Sciatic nerve (tissue), 2 donors: ENCODE measurements around the gene FBXL17. TPM values are rescaled to one million over a fixed set of nuclear protein-coding genes. Genes with fewer than 3 reads are reported as not detected.

ENCODE experiments used
- ATAC-seq: fragments of 200-7000 bp; cut with Tn5 transposase; one replicate; pipeline ENCODE4 v1.9.1; 2020; ENCODE audit warnings: mild to moderate bottlenecking, moderate library complexity
- DNase-seq: peaks from one replicate; pipeline ENCODE4 v3.0.0-alpha.2; 2020; ENCODE audit warnings: low spot score
- intact Hi-C: fragments of 100-400 bp; cut with DNase I; formaldehyde crosslinking; loops from one replicate; pipeline ENCODE4 v1.14.2; 2022
- total RNA-seq: library from RNA; stranded (reverse); fragmentation: NEBNext Ultra II Directional; extraction: Animal tissue kit (Norgen Biotek cat#: 25700); gene quantifications from one replicate; pipeline ENCODE4 v1.2.1, GENCODE V29; 2021
- donor health status: DM: no; HTN: no; CAD: no.
- donor health status: DM: no; HTN: no; CAD: no.

FBXL17 gene
- total RNA-seq, 1 donor from 2014 or later, result 25.5 TPM

GRCh38 chr5:107868650-107869409 is 513.1 kb downstream of the FBXL17 start:
- DNase-seq (no peak), ATAC-seq (no peak)
- intact Hi-C loops, result no loop called here

DNA sequence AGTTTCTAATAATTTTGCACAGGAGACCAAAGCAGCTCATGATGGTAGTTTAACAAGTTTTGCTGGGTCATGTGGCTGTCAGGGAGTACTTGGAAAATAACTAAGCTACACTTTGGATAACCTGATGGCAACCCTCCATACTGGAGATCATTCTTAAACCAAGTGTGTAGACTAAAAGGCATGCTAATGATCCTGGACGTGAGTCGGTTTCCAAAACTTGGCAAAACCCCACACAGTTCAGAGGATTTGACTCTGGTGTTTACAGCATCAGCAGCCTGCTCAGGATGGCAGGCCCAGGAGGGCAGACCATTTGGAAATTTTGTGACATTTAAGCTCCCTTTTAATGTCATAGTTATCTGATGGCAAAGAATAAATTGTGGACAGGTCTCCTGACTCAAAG is 514.6 kb downstream of the FBXL17 start:
- ATAC-seq, result no peak
- no peak for DNase-seq
- intact Hi-C loops, result no loop called here

- ATAC-seq (no peak), DNase-seq (no peak)
- intact Hi-C loops, result no loop called here
Measured at GRCh38 chr5:107864793-107865192, 517.1 kb downstream of the FBXL17 start.

GRCh38 chr5:107863125-107863524 is 518.8 kb downstream of the FBXL17 start:
- ATAC-seq, result no peak
- intact Hi-C loops, result no loop called here

GRCh38 chr5:107861565-107861964 is 520.3 kb downstream of the FBXL17 start:
- no peak for ATAC-seq
- intact Hi-C loops, result no loop called here
- DNase-seq, result no peak

More at GRCh38 chr5:107863125-107863524, 518.8 kb downstream of the FBXL17 start:
- no peak for DNase-seq

DNA sequence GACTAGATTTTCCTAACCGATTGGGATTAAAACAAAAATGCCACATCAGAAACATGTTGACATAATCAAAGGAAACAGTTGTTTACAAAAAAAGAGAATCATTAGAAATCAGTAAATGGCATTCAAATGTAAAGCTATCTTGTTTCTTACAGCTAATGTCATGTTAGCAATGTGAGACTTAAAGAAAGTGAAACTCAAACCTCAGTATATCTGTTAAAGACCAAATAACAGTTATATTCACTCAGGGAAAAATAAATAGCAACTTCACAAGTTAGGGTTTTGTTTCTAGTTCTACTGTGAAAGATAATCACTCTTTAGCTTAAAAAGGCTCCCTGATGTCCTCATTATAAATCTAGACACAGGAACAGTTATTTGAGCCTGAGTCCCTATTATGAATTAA is 521.9 kb downstream of the FBXL17 start:
- no peak for ATAC-seq
- DNase-seq, result no peak
- intact Hi-C loops, result no loop called here

- intact Hi-C loops, result no loop called here
- no peak for ATAC-seq
- DNase-seq, result no peak
Measured at GRCh38 chr5:107858788-107859187, 523.1 kb downstream of the FBXL17 start.

DNA sequence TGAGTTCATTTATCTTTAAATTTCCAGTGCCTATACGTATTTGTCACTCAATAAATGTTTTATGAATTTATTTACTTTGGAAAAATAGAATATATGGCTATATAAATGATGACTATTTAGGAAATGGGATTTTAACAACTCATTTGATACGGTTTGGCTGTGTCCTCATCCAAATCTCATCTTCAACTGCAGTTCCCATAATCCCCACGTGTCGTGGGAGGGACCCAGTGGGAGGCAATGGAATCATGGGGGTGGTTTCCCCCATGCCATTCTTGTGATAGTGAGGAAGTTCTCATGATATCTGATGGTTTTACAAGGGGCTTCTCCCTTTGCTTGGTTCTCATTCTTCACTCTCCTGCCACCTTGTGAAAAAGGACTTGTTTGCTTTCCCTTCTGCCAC is 523.6 kb downstream of the FBXL17 start:
- DNase-seq, result no peak
- intact Hi-C loops, result no loop called here
- ATAC-seq, result no peak

GRCh38 chr5:107857785-107858184 is 524.1 kb downstream of the FBXL17 start:
- DNase-seq (no peak), ATAC-seq (no peak)
- intact Hi-C loops, result no loop called here

- intact Hi-C loops, result no loop called here
- no peak for DNase-seq
- no peak for ATAC-seq
Measured at GRCh38 chr5:107855171-107855570, 526.7 kb downstream of the FBXL17 start.

- ATAC-seq (no peak), DNase-seq (no peak)
- intact Hi-C loops, result no loop called here
Measured at GRCh38 chr5:107853696-107854095, 528.2 kb downstream of the FBXL17 start.

DNA sequence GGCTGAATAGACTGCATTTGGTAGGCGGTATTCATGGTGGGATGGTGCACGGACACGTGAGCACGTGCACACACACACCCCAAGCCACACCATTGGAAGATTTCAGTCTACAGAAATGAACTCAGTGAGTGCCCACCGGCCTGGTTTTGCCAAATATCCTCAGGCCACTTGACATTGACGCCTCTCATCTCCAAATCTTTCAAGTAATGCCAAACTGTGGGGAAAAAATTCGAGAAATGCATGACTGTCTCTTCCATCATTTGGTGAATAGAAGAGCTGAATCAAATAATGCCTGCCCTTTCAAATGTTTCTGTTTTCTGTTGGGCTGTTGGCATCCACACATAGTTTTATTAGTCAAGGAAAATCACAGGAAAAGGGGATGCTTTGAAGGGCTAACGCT is 528.9 kb downstream of the FBXL17 start:
- intact Hi-C loops, result no loop called here
- no peak for DNase-seq
- no peak for ATAC-seq

DNA sequence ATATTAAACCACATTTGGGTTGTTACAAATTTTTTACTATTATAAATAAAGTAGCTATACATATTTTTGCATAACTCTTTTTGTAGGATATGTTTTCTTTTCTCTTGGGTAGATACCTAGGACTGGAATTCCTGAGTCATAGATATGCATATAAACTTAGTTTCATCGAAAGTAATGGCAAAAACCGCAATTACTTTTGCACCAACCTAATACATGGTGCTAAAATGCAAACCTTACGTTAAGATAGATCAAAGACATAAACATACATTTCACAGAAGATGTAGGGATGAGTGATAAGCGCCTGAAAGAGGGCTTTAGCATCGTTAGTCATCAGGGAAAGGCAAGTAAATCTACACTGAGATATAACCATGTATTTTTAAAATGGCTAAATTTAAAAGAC is 532.8 kb downstream of the FBXL17 start:
- ATAC-seq (no peak), DNase-seq (no peak)
- intact Hi-C loops, result no loop called here

- ATAC-seq (no peak), DNase-seq (no peak)
- intact Hi-C loops, result no loop called here
Measured at GRCh38 chr5:107840592-107840991, 541.3 kb downstream of the FBXL17 start.

DNA sequence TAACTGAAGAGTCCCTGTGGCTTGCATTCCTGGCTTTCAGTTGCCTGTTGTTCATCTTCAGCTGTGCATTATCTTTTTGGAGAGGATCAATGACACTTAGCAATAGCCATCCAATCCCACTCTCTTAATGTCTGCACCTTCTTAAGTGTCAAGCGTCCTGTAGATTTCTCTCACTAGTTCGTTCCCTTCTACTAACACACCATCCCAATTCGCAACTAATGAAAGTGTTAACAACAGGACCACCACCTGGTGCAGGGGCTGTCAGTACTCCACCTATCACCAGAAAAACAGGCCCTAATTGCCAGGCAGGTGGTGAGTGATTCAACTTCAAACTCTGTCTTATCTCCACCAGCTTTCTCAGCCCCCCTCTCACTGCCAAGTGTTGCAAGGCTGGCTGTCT is 541.7 kb downstream of the FBXL17 start:
- ATAC-seq (no peak), DNase-seq (no peak)
- intact Hi-C loops, result no loop called here

DNA sequence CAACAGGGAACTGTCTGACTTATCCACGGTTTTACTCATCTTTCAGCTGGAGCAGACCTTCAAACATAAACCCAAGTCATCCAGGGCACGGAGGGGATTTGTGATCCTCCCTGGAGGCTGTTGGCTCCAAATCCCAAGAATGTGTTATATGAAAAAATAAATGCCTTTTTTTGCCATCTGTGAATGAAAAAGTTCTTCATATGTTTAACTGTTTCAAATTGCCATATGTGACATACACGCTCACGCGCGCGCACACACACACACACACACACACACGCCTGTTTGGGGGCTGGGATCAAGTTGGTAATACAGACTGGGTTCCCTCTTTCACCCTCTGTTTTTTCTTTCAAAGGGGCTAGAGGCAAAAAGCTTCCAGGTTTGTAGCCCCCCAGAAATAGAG is 546.8 kb downstream of the FBXL17 start:
- no peak for DNase-seq
- intact Hi-C loops, result no loop called here
- ATAC-seq, result no peak

DNA sequence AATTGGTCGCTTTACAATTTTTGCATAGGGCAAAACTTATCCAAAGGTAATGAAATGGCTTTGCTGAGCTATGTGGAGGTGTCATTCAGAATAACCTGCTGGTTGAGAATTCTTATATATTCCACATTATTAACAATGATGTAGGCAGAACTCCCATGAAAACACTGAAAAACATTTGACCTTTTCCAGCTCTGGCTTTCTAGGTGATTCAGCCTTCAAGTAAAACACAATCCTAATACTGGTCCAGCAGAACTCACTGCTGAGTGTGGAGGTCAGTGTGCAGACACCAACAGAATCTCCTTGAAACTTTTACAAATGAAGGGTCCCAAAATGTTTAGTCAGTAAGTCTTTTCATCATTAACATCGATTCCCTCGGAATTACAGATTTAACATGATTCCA is 549.2 kb downstream of the FBXL17 start:
- ATAC-seq, result no peak
- intact Hi-C loops, result no loop called here
- DNase-seq, result no peak

DNA sequence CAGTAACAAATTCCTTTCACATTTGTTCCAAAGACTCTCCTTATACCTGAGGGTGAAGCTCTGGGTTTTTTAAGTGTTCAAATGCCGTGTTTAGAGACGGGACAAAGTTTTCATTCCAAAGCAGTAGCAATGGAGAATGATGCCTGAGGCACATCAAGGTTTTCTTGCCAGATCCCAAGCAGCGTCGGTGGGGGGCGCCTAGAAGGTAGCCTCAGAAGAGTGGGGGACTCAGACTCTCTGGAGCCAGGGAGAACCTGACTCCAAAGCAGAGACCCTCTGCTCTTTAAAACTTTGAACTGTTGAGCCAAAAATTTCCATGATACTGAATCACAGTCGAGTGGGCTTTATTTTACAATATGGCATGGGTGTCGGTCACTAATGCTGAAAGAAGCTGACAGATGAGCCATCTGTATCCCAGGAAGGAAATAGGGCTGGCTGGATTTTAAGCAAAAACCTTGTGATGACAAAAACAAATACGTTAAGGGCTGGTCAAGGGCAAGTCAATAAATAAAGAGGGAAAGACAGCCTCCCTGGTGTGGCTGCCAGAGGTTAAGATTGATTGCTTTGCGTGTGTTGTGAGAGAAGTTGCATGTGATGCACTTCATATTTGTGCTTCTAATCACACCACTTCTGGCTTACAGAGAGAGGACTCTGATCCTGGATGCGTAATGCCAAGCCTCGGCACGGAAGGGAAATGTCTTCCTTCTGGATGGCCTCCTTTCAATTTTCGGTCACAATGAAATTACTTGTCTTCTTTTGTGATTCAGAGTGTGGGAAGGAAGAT is 550.1 kb downstream of the FBXL17 start:
- intact Hi-C loops, result no loop called here
- no peak for ATAC-seq
- DNase-seq, result no peak

- DNase-seq (no peak), ATAC-seq (no peak)
- intact Hi-C loops, result no loop called here
Measured at GRCh38 chr5:107830750-107831149, 551.1 kb downstream of the FBXL17 start.

GRCh38 chr5:107826311-107827000 is 555.4 kb downstream of the FBXL17 start:
- DNase-seq, result no peak
- intact Hi-C loops, result no loop called here
- ATAC-seq, result no peak
